ENCODE measurements around the gene PPIG. TPM values are rescaled to one million over a fixed set of nuclear protein-coding genes. Genes with fewer than 3 reads are reported as not detected.
"Not testable (repeated sequence)": the region's sequence is repeated elsewhere in the genome, so short reads cannot be mapped to it uniquely, and the experiment has no call there.

Gene PPIG
- total RNA-seq, 1 donor from 2014 or later, result 51.7 TPM

DNA sequence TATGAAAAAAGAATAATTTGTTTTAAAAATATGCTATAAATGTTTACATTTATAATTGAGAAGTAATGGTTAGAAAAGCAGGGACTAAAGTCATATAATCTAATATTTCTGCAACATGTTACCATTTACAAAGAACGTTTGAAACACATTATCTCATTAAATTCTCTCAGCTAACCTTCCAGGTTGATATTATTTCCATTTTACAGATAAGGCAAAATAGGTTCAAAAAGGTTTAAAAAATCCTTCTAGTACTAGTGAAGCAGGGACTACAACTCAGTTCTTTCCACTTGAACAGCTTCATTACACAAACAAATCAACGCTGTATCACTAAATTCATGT, 11.4 kb upstream of the PPIG start:
- TF ChIP-seq, protein P1, sequence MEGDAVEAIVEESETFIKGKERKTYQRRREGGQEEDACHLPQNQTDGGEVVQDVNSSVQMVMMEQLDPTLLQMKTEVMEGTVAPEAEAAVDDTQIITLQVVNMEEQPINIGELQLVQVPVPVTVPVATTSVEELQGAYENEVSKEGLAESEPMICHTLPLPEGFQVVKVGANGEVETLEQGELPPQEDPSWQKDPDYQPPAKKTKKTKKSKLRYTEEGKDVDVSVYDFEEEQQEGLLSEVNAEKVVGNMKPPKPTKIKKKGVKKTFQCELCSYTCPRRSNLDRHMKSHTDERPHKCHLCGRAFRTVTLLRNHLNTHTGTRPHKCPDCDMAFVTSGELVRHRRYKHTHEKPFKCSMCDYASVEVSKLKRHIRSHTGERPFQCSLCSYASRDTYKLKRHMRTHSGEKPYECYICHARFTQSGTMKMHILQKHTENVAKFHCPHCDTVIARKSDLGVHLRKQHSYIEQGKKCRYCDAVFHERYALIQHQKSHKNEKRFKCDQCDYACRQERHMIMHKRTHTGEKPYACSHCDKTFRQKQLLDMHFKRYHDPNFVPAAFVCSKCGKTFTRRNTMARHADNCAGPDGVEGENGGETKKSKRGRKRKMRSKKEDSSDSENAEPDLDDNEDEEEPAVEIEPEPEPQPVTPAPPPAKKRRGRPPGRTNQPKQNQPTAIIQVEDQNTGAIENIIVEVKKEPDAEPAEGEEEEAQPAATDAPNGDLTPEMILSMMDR (IDR thresholded peaks at IDR 0.05), result no peak
- Histone ChIP-seq H3K4me3 (peak overlapping the region; percentile 82), H3K9me3 (no peaks in the 10 kb centered on the region), H3K27me3 (ENCODE audit: low read depth) (no peaks in the 10 kb centered on the region), H3K36me3 (peaks cover 7% of the 10 kb centered on the region), H3K4me1 (peaks cover 15% of the 10 kb centered on the region), H3K27ac (peak overlapping the region; percentile 73)
- DNase-seq (no peak), ATAC-seq (no peak)
- intact Hi-C loops (cut with DNase I), result no loop called here

DNA sequence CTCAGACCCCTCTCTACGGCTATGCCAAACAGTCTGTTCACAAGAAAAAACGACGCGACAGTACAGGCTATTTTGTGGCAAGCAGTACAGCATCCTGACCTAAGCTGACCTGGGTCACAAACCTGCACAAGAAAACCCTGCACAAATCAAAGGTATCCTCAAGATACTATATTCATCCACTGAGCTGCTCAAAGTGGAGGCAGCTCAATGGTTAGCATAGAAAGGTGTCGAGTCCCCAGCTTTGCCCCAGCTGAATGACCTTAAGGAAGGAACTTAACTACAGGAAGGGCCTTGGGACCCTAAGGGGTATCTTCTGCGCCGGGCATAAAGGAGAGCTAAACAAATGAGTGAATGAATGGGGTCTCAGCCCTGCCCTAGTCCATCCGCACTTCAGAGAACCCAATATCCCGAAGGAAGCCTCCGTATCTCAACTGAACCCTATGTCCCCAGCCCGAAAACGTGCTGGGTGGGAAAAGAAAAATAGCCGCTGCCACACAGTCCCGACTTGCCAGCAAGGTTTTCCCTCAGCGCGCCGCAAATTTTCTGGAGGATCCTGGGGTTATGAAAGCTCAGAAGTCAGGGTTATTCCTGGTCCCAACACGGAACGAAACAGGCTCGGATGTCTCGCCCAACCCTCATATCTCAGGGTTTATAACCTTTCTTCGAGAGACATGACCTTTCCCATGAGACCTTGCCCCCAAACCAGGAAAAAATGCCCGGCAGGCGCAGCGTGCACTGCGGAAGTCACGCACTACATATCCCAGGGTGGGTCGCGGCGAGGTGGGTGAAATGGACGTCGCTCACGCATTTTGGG, 10.8 kb upstream of the PPIG start, which contains the start of gene FASTKD1:
Gene FASTKD1, minus strand, starts transcription at position 706 of the 814 bp plus-strand sequence. CDS start 1,836 bp downstream, outside the sequence.
- peak within 1 kb of the TSS; percentile 82 for H3K4me3 ChIP-seq
- peak within 1 kb of the TSS; percentile 73 for H3K27ac ChIP-seq
- peak; percentile 94 for DNase-seq
- H3K4me1 ChIP-seq, result peaks cover 15% of the 10 kb centered on the region
- TF ChIP-seq, protein P1 (IDR thresholded peaks at IDR 0.05), result no peak
- no peaks in the 10 kb centered on the region for H3K27me3 ChIP-seq (ENCODE audit: low read depth)
- peak; percentile 100 for ATAC-seq
- intact Hi-C loops (cut with DNase I), result no loop called here
- H3K36me3 ChIP-seq, result peaks cover 7% of the 10 kb centered on the region
- no peaks in the 10 kb centered on the region for H3K9me3 ChIP-seq

DNA sequence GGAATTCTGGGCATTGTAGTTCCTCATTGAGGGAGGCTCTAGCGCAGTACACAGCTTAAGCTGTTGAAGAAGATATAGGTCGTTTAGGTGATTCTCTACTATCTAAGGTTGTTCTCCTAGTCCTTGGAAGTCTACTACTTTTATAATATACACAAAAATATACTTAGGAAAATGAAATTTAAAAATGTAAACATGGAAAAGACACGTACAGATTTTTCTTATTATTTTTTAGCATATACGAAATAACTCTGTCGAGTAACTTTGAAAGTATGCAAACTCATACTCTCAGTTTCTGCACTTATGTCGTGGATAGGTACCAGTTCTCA, 10.2 kb upstream of the PPIG start:
- Histone ChIP-seq H3K4me3 (peak overlapping the region; percentile 82), H3K27ac (no peak overlapping the region), H3K9me3 (no peaks in the 10 kb centered on the region), H3K27me3 (ENCODE audit: low read depth) (no peaks in the 10 kb centered on the region), H3K4me1 (peaks cover 15% of the 10 kb centered on the region), H3K36me3 (peaks cover 7% of the 10 kb centered on the region)
- DNase-seq (no peak), ATAC-seq (no peak)
- intact Hi-C loops (cut with DNase I), result no loop called here
- TF ChIP-seq, protein P1 (IDR thresholded peaks at IDR 0.05), result no peak

DNA sequence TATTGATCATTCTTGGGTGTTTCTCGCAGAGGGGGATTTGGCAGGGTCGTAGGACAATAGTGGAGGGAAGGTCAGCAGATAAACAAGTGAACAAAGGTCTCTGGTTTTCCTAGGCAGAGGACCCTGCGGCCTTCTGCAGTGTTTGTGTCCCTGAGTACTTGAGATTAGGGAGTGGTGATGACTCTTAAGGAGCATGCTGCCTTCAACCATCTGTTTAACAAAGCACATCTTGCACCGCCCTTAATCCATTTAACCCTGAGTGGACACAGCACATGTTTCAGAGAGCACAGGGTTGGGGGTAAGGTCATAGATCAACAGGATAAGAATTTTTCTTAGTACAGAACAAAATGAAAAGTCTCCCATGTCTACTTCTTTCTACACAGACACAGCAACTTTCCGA, 9.6 kb upstream of the PPIG start:
- H3K9me3 ChIP-seq; H3K27me3 ChIP-seq (ENCODE audit: low read depth); DNase-seq; H3K27ac ChIP-seq; H3K4me3 ChIP-seq; intact Hi-C loops (cut with DNase I); H3K36me3 ChIP-seq: not testable (repeated sequence)
- peak in 1 of 2 donors; percentile 30 for ATAC-seq
- peaks cover 15% of the 10 kb centered on the region for H3K4me1 ChIP-seq

DNA sequence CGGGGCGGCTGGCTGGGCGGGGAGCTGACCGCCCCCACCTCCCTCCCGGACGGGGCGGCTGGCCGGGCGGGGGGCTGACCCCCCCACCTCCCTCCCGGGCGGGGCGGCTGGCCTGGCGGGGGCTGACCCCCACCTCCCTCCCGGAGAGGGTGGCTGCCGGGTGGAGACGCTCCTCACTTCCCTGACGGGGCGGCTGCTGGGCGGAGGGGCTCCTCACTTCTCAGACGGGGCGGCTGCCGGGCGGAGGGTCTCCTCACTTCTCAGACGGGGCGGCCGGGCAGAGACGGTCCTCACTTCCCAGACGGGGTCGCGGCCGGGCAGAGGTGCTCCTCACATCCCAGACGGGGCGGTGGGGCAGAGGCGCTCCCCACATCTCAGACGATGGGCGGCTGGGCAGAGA, 8.9 kb upstream of the PPIG start:
- H3K9me3 ChIP-seq; ATAC-seq; DNase-seq; H3K27me3 ChIP-seq (ENCODE audit: low read depth); H3K27ac ChIP-seq; H3K36me3 ChIP-seq; H3K4me3 ChIP-seq; intact Hi-C loops (cut with DNase I): not testable (repeated sequence)
- H3K4me1 ChIP-seq, result peaks cover 15% of the 10 kb centered on the region

DNA sequence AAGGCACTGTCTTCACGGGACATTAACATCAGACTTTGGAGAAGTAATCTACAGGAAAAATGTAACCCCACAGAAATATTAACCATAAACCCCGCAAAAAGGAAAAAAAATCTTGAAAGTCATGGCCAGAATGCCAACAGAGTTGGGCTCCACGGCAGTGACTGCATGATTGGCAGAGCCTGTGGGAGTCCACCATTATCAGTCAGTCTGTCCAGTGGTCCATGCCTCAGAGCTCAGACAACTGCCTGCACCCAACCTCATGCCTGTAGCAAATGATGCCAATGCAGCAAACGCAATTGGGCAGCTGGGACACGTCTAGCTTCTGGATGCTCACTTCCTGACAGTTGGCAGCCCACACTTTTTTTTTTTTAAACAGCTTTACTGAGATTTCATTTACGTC, 5.1 kb upstream of the PPIG start:
- TF ChIP-seq, protein P1 (IDR thresholded peaks at IDR 0.05), result no peak
- H3K4me1 ChIP-seq, result peaks cover 4% of the 10 kb centered on the region
- intact Hi-C loops (cut with DNase I), result no loop called here
- no peak overlapping the region for H3K4me3 ChIP-seq
- DNase-seq, result no peak
- no peak overlapping the region for H3K27ac ChIP-seq
- H3K36me3 ChIP-seq, result no peaks in the 10 kb centered on the region
- H3K27me3 ChIP-seq (ENCODE audit: low read depth), result no peaks in the 10 kb centered on the region
- ATAC-seq, result no peak
- peaks cover 4% of the 10 kb centered on the region for H3K9me3 ChIP-seq

DNA sequence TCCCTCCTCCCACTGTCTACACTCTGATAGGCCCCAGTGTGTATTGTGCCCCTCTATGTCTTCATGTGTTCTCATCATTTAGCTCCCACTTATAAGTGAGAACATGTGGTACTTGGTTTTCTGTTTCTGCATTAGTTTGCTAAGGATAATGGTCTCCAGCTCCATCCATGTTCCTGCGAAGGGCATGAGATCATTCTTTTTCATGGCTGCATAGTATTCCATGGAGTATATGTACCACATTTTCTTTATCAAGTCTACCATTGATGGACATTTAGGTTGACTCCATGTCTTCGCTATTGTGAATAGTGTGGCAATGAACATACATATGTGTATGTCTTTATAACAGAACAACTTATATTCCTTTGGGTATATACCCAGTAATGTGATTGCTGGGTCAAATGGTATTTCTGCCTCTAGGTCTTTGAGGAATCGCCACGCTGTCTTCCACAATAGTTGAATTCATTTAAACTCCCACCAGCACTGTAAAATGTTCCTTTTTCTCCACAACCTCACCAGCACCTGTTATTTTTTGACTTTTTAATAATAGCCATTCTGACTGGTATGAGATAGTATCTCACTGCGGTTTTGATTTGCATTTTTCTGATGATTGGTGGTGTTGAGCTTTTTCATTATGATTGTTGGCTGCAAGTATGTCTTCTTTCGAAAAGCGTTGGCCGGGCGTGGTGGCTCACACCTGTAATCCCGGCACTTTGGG, 1.4 kb upstream of the PPIG start:
- intact Hi-C loops (cut with DNase I), result not testable (repeated sequence)
- peaks cover 29% of the 10 kb centered on the region for H3K4me1 ChIP-seq

More for the DNA sequence above, 1.4 kb upstream of the PPIG start:
- H3K27ac ChIP-seq; H3K9me3 ChIP-seq; H3K4me3 ChIP-seq; H3K36me3 ChIP-seq; ATAC-seq; H3K27me3 ChIP-seq (ENCODE audit: low read depth); DNase-seq: not testable (repeated sequence)
